ENCODE measurements around the gene ADARB2.

The ADARB2 gene

GRCh38 chr10:1266033-1266802, 471.1 kb downstream of the ADARB2 start:
- no peak for DNase-seq

DNA sequence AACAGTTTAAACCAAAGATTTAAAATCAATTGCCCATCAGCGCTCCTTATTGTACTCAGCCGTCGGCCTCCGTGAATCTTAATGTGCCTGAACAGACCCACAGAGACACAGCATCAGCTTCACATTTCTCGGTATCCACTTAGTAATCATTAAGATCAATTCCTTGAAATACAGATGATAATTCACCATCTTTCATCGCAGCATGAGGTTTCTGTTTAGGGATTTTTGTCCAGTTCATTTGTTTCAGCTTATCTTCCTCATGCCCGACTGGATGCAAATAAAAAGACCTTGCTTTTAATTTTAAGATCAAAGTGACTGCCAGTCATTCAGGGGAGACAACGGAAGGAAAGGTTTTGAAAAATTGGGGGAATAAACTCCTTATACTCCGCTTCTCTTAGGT, 473.3 kb downstream of the ADARB2 start:
- DNase-seq = no peak

- no peak for DNase-seq
Measured at GRCh38 chr10:1257274-1257673, 480.1 kb downstream of the ADARB2 start.

GRCh38 chr10:1256432-1256725, 480.9 kb downstream of the ADARB2 start:
- DNase-seq = no peak

DNA sequence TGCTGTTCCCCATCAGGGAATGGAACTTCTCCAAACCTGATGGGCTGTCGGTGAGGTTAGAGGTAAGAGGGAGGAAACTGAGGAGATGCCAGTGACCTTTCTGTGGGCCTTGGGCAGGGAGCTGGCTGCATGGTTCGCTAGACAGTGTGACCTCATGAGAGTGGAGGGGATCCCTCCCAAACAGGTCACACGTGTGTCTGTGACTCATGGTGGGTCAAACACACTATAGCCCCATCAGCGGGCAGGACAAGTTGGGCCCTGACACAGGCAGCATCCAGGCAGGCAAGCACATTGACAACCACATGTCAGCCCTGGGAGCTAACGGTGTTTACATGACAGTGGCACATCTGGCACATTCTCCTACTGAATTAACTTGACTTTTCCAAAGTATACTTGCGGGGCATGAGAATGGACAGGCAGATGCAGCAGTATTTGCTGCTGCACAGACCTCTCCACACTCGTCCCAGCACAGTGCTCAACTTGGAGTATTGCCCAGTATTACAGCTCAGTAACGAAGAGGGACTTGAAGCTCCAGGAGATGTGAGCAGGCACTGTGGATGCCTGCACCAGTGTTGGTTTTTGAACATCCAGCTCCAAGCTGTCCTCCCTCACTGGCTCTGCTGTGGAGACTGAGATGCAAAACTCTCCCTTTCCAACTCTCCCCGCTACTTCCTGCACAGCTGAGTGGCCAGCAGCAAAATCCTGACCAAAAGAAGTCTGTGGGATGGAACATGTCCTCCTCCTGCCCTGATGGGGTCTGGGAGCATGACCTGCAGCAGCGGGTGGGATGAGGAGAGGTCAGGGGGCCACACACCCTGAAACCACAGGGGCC, 481.5 kb downstream of the ADARB2 start:
- no peak for DNase-seq

DNA sequence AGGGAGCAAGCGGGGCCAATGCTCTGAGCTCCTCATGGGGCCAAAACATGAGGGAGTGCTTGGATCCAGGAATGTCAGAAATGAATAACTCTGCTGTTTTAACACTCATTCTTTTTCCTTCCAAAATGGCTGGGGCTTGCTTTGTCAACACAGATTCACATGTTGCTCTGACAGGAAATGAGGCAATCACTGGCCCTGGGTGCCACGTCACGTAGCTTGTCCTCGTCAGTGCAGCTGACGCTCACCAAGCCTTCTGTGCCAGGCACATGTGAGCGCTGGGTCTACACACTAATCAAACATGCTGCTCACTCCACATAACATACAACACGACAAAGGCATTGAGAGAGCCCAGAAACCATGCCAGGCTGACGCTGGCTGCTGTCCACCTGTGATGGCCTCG, 482.2 kb downstream of the ADARB2 start:
- DNase-seq = no peak

- DNase-seq = no peak
Measured at GRCh38 chr10:1253523-1254353, 483.6 kb downstream of the ADARB2 start.

GRCh38 chr10:1251769-1252168, 485.6 kb downstream of the ADARB2 start:
- DNase-seq = no peak

- no peak for DNase-seq
Measured at GRCh38 chr10:1249142-1249920, 488.0 kb downstream of the ADARB2 start.

GRCh38 chr10:1248262-1248630, 489.1 kb downstream of the ADARB2 start:
- peak; percentile 87 for DNase-seq

- DNase-seq = no peak
Measured at GRCh38 chr10:1247598-1248261, 489.6 kb downstream of the ADARB2 start.

GRCh38 chr10:1244493-1244892, 492.8 kb downstream of the ADARB2 start:
- DNase-seq = no peak

DNA sequence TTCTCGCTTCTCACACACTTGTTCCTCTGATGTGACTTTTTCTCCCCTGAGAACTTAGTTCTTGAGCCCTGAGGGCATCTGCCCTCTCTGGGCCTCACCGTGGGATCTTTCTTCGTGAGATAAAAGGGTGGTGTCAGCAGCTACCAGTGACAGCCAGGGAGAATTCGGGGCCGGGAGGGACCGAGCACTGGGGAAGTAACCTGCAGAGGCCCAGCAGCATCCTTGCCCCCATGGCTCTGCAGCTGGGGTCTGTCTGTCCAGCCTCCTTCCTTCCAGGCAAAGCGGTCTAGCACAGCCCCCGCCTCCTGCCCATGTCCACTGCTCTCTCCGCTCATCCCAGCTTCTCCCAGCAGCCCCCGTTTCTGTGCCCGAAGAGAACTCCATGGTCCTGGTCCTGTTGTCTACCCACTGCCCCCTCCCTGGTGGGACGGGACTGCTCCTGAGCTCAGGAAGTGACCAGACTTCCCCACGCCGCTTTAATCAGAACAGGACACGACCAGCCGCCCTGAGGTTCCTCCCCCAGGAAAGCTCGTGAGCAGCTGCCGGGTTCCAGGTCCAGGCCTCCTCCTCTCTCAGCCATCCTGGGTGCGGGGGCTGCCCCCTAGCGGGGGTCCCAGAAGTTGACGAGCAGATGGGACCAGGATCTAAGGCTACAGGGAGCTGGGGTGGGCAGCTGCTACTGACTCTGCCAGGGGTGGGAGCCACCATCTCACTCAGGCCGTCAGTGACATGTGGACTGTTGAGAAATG, 493.7 kb downstream of the ADARB2 start:
- no peak for DNase-seq

DNA sequence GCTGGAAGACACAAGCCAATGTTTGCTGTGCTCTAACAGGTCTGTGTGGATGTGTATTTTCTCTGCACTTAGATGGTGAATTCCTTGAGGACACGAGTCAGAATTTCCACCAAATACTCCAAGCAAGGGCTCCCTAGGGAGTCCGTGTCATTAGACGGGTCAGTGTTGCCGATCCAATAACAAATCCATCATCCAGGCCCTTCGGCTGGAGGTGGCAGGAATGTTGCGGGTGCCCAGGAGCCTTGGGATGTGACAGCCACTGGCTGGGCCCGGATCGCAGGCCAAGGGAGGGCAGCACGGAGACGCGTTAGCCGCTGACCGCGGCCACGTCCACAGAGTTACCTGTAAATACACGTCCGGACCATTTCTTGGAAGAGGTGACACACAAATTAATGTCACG, 494.4 kb downstream of the ADARB2 start:
- DNase-seq = no peak

DNA sequence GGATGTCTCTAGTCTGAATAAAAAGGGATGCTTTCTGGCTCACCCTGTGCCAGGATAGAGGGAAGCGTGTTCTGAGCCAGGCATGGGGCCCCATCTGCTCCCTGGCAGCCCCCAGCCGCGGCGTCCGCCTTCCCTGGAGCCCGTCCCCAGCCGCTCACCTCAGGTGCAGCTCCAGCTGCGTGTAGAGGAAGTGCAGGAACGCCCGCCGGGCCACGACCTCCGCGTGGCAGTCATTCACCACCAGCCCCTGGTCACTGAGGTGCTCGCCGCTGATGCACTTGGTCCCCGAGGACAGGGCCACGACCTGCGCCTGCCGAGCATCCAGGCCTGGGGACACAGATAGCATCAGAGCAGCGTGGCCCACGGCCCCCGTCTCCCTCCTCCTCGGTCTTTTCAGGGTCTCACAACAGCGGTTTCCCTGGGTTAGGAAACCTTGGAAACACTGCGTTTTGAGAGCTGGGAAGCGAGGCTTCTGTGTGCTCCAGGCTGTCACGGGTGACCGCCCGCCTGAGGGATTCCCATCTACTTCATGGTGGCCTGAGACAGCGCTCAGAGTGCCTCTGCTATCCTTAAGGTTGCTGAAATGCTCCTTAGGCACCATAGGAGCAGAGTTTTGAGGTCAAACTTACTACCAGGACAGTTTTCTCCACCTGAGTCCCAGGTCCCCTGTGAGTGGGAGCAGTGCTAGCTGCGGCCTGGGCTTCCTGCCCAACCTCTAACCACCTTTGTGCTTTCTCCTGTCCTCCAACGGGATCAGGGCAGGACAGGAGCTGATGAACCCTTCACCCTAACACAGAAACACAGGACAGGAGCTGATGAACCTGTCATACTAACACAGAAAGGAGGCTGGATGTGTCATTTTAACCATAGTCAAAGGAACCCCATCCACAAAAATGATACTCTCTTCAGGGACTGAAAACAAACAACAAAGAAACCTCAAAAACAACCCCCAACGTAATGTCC, 495.1 kb downstream of the ADARB2 start:
- DNase-seq = no peak

DNA sequence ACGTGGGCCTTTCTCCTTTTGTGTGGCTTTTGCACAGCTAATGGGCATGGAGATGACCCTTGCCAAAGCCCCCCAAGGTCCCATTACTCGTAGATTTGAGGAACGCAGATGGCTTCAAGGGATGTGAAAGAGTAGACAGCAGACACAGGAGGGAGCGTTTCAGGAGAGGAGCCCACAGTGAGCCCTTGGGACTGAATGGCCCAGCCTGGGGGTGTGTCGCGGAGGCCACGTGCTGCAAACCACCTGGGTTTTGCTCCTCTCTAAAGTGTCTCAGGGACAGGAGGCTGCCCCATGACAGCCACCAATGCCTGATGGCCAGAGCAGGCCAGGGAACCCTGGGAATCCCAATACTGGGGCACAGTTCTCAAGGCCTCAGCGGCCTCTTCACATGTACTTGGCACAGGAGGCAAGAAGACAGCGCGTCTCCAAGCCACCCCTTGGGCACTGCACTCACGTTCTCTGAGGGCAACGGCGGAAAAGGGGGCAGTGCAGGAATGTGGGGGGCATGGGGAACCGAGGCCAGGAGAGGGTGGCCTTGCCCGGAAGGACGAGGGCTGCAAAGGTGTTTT, 495.9 kb downstream of the ADARB2 start:
- no peak for DNase-seq

- peak; percentile 51 for DNase-seq
Measured at GRCh38 chr10:1240341-1240775, 497.0 kb downstream of the ADARB2 start.

DNA sequence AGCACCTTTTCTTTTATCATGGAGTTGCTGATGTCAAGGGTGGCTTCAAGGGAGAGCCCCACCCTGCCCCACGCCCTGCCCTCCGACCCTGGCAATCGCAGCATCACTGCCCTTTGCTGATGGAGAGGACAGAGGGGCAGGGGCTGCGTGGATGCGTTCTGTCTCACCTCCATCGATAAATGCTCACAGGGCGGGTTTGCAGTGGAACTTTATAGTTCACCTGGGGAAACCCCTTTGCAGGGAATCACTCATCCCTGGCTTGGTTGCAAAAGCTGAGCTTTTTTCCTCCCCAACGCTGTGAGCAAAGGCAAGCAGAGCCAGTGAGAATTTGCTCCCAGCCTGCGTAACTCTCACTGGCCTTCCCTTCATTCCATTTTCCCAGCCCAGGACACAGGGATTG, 504.3 kb downstream of the ADARB2 start:
- DNase-seq = no peak

DNA sequence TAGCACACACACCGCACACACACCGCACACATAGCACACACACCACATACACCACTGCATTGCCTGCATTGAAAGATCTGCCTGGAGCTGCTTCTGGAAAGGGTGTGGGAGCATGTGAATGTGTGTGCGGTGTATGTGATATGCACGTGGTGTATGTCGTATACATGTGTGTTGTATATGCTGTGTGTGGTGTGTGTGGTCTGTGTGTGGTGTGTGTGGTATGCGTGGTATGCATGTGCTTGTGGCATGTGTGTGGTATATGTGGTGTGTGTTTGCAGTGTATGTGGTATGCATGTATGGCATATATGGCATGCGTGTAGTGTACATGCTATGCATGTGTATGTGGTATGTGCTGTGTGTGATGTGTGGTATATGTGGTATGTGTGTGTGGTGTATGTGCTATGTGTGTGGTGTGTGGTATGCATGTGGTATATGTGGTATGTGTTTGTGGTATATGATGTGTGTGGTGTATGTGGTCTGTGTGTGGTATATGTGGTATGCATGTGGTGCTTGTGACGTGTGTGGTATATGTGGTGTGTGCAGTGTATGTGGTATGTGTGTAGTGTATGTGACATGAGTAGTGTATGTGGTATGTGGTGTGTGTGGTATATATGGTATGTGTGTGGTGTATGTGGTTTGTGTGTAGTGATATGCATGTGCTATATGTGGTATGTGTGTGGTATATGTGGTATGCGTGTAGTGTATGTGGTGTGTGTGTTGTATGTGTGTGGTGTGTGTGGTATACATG, 505.0 kb downstream of the ADARB2 start:
- DNase-seq = no peak

Measured in DMS53 (cell line).